Measurements from ENCODE around the gene CTU2. TPM values are rescaled to one million over a fixed set of nuclear protein-coding genes. Genes with fewer than 3 reads are reported as not detected.

CTU2 gene
- total and polyA plus RNA-seq, 10 of the 15 experiments (the other 5 are each of a cell fraction or from before 2014, with no cell fraction given): 0.32 to 44.5 (median 18.2) TPM

DNA sequence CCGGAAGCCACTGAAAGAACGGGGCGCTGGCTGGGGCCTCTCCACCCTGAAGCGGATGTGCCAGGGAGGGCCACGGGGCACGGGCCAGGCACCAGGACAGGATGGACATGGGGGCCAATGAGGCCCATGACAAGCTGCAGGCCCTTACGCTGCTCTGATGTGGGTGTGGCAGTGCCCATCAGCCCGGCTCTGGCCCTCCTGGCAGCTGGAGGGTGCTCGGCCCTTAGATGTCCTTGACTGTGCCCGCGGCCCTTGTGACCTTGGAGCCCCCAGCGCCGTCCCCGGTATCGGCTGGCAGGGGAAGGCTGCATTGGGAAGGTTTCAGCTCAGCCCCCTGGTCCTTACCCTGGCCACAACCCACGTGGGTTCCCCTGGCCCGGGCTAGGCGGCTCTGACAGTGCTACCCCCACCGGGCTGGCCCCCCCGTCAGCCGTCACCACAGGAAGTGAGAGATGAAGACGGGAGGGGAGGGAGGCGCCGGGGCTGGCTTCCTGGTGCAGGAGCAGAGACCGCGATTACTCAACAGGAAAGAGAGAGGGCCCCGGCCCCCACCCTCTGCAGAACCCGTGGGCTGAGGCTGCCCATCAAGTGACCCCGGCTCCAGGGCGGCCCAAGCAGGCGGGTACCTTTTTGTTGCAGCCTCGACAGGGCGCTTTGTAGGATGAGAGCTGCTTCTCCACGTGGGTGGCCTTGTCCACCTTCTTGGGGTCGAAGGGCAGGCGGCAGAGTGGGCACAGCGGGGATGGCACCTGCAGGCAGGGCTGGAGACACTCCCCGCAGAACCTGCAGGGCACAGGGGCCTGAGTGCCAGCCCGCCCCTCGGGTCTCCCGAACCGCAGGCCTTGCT is 5.4 kb upstream of the CTU2 start:
- intact Hi-C loops (cut with micrococcal nuclease; ENCODE audit: unreplicated experiment) (loop anchor here (1.0 kb wide), 1 partner anchor 20 kb away; no protein-coding TSS in a partner anchor), in situ Hi-C loops (cut with MboI) (no loop called here)
- 1% methylated on average over 42 of the region's 42 CpGs for WGBS (ENCODE audit: insufficient coverage, insufficient replicate concordance, low lambda C conversion rate, missing lambda C conversion rate)
- ATAC-seq: peak; percentile 87
- POLR2A ChIA-PET: interaction anchor here (0.6 to 2.3 kb wide), 10 partner anchors 9 to 130 kb away, joined by 3 to 6 read pairs (median 4); partner anchors contain the start of genes MVD and SNAI3
- Histone ChIP-seq H2AFZ (ENCODE audit: control insufficient read depth, low read depth, low read length) (peak overlapping the region; percentile 58), H3K79me2 (ENCODE audit: control insufficient read depth, insufficient read depth, low read length) (peaks cover 37% of the 10 kb centered on the region), H3K9me3 (replicated peaks; ENCODE audit: control insufficient read depth, insufficient read depth, low read length) (no peaks in the 10 kb centered on the region), H3K4me1 (ENCODE audit: control insufficient read depth, insufficient read depth, low read length) (peaks cover 56% of the 10 kb centered on the region), H3K36me3 (ENCODE audit: control insufficient read depth in 2 of 2, insufficient read depth in 2 of 2, low read length in 1 of 2) (peaks cover 0 to 7% of the 10 kb centered on the region in 2 experiments; a peak in 2 of 4 replicates), H3K4me2 (ENCODE audit: control insufficient read depth, insufficient read depth) (peak overlapping the region; percentile 95), H3K27me3 (replicated peaks in 1 of 2; ENCODE audit: control insufficient read depth in 2 of 2, insufficient read depth in 2 of 2, low read length in 1 of 2) (no peaks in the 10 kb centered on the region), H4K20me1 (ENCODE audit: control insufficient read depth, insufficient read depth) (no peaks in the 10 kb centered on the region), H3K9ac (ENCODE audit: control insufficient read depth, insufficient read depth, low read length) (peak overlapping the region; percentile 75), H3K27ac (ENCODE audit: control insufficient read depth, insufficient read depth) (peak overlapping the region; percentile 90), H3K4me3 (peak overlapping the region; percentile 90; the same call in 1 of the 2 replicates)
- DNase-seq (ENCODE audit: low read depth, low spot score): peak; percentile 64
- BruUV-seq (replicated peaks): no TSS peak
- RAD21 ChIA-PET (ENCODE audit: unreplicated experiment): interaction anchor here (1.0 to 2.5 kb wide), 2 partner anchors 20 to 517 kb away, joined by 3 to 10 read pairs; partner anchors contain the start of gene ZNF778
- CTCF ChIA-PET: interaction anchor here (0.5 to 3.3 kb wide), 10 partner anchors 10 to 516 kb away, joined by 3 to 26 read pairs (median 4); partner anchors contain the start of gene MVD
- SMC1A ChIA-PET (ENCODE audit: uncharacterized antibody, unreplicated experiment): interaction anchor here (0.7 to 1.9 kb wide), 5 partner anchors 13 to 129 kb away, joined by 3 to 7 read pairs (median 3); no protein-coding TSS in a partner anchor
- FAIRE-seq: peak; percentile 94
- no peak for TF ChIP-seq SUZ12 (IDR thresholded peaks at IDR 0.05; ENCODE audit: unreplicated experiment)
- TF ChIP-seq SREBF1 (IDR thresholded peaks at IDR 0.05; ENCODE audit: low read length): no peak
- no peak for TF ChIP-seq ZSCAN29 (IDR thresholded peaks at IDR 0.05)
- TF ChIP-seq, protein P1, sequence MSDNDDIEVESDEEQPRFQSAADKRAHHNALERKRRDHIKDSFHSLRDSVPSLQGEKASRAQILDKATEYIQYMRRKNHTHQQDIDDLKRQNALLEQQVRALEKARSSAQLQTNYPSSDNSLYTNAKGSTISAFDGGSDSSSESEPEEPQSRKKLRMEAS (IDR thresholded peaks at IDR 0.05; ENCODE audit: low read depth, low read length): peak; percentile 70; the same call in 1 of the 2 replicates
- no peak for TF ChIP-seq RCOR1 (conservative IDR thresholded peaks at IDR 0.05; ENCODE audit: low read depth, low read length)
- no peak for TF ChIP-seq CBX5 (IDR thresholded peaks at IDR 0.05; ENCODE audit: low read depth)
- TF ChIP-seq, protein P2, sequence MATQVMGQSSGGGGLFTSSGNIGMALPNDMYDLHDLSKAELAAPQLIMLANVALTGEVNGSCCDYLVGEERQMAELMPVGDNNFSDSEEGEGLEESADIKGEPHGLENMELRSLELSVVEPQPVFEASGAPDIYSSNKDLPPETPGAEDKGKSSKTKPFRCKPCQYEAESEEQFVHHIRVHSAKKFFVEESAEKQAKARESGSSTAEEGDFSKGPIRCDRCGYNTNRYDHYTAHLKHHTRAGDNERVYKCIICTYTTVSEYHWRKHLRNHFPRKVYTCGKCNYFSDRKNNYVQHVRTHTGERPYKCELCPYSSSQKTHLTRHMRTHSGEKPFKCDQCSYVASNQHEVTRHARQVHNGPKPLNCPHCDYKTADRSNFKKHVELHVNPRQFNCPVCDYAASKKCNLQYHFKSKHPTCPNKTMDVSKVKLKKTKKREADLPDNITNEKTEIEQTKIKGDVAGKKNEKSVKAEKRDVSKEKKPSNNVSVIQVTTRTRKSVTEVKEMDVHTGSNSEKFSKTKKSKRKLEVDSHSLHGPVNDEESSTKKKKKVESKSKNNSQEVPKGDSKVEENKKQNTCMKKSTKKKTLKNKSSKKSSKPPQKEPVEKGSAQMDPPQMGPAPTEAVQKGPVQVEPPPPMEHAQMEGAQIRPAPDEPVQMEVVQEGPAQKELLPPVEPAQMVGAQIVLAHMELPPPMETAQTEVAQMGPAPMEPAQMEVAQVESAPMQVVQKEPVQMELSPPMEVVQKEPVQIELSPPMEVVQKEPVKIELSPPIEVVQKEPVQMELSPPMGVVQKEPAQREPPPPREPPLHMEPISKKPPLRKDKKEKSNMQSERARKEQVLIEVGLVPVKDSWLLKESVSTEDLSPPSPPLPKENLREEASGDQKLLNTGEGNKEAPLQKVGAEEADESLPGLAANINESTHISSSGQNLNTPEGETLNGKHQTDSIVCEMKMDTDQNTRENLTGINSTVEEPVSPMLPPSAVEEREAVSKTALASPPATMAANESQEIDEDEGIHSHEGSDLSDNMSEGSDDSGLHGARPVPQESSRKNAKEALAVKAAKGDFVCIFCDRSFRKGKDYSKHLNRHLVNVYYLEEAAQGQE (IDR thresholded peaks at IDR 0.05; ENCODE audit: low read depth, low read length): no peak
- 0 out of 2 replicates have a peak, but pooled peaks have one; percentile 30 for TF ChIP-seq SIN3A (IDR thresholded peaks at IDR 0.05; ENCODE audit: low read depth, low read length)
- no peak for TF ChIP-seq SIX5 (IDR thresholded peaks at IDR 0.05; ENCODE audit: low read depth, low read length, severe bottlenecking)
- TF ChIP-seq POLR2A (IDR thresholded peaks at IDR 0.05; ENCODE audit: low read depth, low read length): peak; percentile 62; the same call in 1 of the 2 replicates
- no peak for TF ChIP-seq TAF1 (IDR thresholded peaks at IDR 0.05; ENCODE audit: borderline replicate concordance, low read depth, low read length)
- TF ChIP-seq DPF2 (IDR thresholded peaks at IDR 0.05): peak; percentile 92
- TF ChIP-seq MTA2 (IDR thresholded peaks at IDR 0.05; ENCODE audit: low read depth): peak; percentile 40; the same call in 1 of the 2 replicates
- no peak for TF ChIP-seq ASH2L (IDR thresholded peaks at IDR 0.05; ENCODE audit: borderline replicate concordance, low read depth)
- peak; percentile 15; the same call in 1 of the 2 replicates for TF ChIP-seq BACH1 (IDR thresholded peaks at IDR 0.05; ENCODE audit: borderline replicate concordance)
- peak; percentile 86 for TF ChIP-seq CBFB (IDR thresholded peaks at IDR 0.05; ENCODE audit: low read depth)
- TF ChIP-seq RBBP5 (conservative IDR thresholded peaks at IDR 0.05): no peak
- TF ChIP-seq, protein P3, sequence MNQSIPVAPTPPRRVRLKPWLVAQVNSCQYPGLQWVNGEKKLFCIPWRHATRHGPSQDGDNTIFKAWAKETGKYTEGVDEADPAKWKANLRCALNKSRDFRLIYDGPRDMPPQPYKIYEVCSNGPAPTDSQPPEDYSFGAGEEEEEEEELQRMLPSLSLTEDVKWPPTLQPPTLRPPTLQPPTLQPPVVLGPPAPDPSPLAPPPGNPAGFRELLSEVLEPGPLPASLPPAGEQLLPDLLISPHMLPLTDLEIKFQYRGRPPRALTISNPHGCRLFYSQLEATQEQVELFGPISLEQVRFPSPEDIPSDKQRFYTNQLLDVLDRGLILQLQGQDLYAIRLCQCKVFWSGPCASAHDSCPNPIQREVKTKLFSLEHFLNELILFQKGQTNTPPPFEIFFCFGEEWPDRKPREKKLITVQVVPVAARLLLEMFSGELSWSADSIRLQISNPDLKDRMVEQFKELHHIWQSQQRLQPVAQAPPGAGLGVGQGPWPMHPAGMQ (IDR thresholded peaks at IDR 0.05; ENCODE audit: borderline replicate concordance): no peak

Measured in GM12878 (cell line).